Erythroblast (primary cell): ENCODE data around the gene ENTPD8.

Experiments
- DNase-seq, 2 experiments: peaks; one replicate each; lab custom pipeline; 2025; lab: John Stamatoyannopoulos, UW
- GATA1 ChIP-seq: IDR thresholded peaks from 2 replicates; pipeline ENCODE4 v1.6.1; 2011; ENCODE audit warnings: low read depth, mild to moderate bottlenecking, control low read depth, low read length, moderate library complexity
- POLR2A ChIP-seq: IDR thresholded peaks from 2 replicates; pipeline ENCODE4 v1.6.1; 2011; ENCODE audit warnings: mild to moderate bottlenecking, low read length

The ENTPD8 gene

GRCh38 chr9:137465720-137466388, 24.7 kb upstream of the ENTPD8 start:
- no peak for DNase-seq
- TF ChIP-seq GATA1 (no peak), POLR2A (no peak)

GRCh38 chr9:137465000-137465719, 24.0 kb upstream of the ENTPD8 start:
- no peak for DNase-seq
- no peak for TF ChIP-seq GATA1
- no peak for TF ChIP-seq POLR2A

GRCh38 chr9:137464291-137464999, 23.3 kb upstream of the ENTPD8 start:
- DNase-seq: no peak
- TF ChIP-seq GATA1 (no peak), POLR2A (no peak)

- TF ChIP-seq GATA1: no peak
- no peak for TF ChIP-seq POLR2A
- no peak for DNase-seq
These were observed 22.8 kb upstream of the ENTPD8 start for GRCh38 chr9:137463931-137464290.

GRCh38 chr9:137462986-137463930, 22.1 kb upstream of the ENTPD8 start:
- TF ChIP-seq POLR2A: no peak
- TF ChIP-seq GATA1: no peak

GRCh38 chr9:137462396-137462985, 21.3 kb upstream of the ENTPD8 start:
- no peak for DNase-seq
- no peak for TF ChIP-seq GATA1
- no peak for TF ChIP-seq POLR2A

More at GRCh38 chr9:137462986-137463930, 22.1 kb upstream of the ENTPD8 start:
- no peak for DNase-seq

GRCh38 chr9:137461663-137462395, 20.7 kb upstream of the ENTPD8 start:
- peak; percentile 87 to 89 for DNase-seq
- TF ChIP-seq POLR2A (no peak), GATA1 (no peak)

- DNase-seq: no peak
- no peak for TF ChIP-seq GATA1
These were observed 20.1 kb upstream of the ENTPD8 start for GRCh38 chr9:137461316-137461662.

- TF ChIP-seq POLR2A (no peak), GATA1 (no peak)
These were observed 19.5 kb upstream of the ENTPD8 start for GRCh38 chr9:137460363-137461315.

GRCh38 chr9:137459601-137460362, 18.6 kb upstream of the ENTPD8 start:
- DNase-seq: peak; percentile 49 to 56
- no peak for TF ChIP-seq GATA1
- TF ChIP-seq POLR2A: no peak

More at GRCh38 chr9:137460363-137461315, 19.5 kb upstream of the ENTPD8 start:
- DNase-seq: no peak
